Measurements from ENCODE around the gene TBXAS1.

The TBXAS1 gene

DNA sequence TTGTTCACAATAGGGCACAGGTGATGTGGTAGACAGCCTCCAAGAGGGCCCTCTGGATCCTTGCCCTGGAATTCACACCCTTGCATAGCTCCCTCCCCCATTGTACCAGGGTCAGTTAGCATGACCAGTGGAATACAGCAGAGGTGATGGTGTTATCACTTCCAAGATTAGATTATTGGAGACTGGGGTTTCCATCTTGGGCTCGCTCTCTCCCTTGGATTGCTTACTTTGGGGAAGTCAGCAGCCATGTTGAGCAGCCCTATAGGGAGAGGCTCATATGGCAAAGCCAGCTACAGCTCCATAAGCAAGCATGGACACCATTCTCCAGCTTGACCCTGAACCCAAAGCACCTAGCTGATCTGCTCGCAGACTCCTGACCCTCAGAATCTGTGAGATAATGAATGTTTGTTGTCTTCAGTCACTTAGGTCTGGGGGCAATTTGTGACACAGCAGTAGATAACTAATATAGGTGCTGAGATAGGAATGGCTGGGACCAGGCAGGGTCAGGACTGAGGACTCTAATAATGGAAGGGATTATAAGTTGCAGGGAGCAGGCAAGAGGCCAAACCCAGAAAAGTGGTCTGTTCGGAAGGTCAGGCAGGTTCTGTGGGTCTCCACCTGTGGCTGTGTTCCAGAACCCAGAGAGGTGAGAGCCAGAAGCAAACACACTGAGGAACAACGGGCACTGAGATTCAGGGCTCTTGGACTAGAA is 22.9 kb downstream of the TBXAS1 start:
- in situ Hi-C loops (cut with MboI; ENCODE audit: low pct_unique_long_range_greater_than_20kb, low sequenced_read_pairs, unreplicated experiment): no loop called here
- DNase-seq (ENCODE audit: low spot score): no peak
- TF ChIP-seq, protein P1, sequence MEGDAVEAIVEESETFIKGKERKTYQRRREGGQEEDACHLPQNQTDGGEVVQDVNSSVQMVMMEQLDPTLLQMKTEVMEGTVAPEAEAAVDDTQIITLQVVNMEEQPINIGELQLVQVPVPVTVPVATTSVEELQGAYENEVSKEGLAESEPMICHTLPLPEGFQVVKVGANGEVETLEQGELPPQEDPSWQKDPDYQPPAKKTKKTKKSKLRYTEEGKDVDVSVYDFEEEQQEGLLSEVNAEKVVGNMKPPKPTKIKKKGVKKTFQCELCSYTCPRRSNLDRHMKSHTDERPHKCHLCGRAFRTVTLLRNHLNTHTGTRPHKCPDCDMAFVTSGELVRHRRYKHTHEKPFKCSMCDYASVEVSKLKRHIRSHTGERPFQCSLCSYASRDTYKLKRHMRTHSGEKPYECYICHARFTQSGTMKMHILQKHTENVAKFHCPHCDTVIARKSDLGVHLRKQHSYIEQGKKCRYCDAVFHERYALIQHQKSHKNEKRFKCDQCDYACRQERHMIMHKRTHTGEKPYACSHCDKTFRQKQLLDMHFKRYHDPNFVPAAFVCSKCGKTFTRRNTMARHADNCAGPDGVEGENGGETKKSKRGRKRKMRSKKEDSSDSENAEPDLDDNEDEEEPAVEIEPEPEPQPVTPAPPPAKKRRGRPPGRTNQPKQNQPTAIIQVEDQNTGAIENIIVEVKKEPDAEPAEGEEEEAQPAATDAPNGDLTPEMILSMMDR (IDR thresholded peaks at IDR 0.05; ENCODE audit: extremely low read depth, insufficient read depth, missing control alignments): no peak

DNA sequence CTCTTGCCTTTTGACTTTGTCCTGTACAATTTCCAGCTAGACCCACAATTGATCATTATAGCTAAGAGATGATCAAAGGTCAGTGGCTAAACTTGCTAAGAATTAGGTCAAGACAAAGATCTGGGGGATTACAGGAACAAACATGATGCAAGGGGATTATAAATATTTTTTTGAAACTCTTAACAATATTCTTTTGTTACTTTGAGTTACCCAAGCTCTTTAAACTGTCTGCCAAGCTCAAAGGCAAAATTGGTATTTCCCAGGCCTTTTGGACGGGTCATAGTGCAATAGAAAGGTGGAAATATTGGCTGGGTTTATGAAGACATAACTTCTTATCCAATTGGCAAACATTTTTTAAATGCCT is 23.4 kb downstream of the TBXAS1 start:
- in situ Hi-C loops (cut with MboI; ENCODE audit: low pct_unique_long_range_greater_than_20kb, low sequenced_read_pairs, unreplicated experiment): no loop called here
- no peak for DNase-seq (ENCODE audit: low spot score)
- TF ChIP-seq, protein P1 (IDR thresholded peaks at IDR 0.05; ENCODE audit: extremely low read depth, insufficient read depth, missing control alignments): no peak

DNA sequence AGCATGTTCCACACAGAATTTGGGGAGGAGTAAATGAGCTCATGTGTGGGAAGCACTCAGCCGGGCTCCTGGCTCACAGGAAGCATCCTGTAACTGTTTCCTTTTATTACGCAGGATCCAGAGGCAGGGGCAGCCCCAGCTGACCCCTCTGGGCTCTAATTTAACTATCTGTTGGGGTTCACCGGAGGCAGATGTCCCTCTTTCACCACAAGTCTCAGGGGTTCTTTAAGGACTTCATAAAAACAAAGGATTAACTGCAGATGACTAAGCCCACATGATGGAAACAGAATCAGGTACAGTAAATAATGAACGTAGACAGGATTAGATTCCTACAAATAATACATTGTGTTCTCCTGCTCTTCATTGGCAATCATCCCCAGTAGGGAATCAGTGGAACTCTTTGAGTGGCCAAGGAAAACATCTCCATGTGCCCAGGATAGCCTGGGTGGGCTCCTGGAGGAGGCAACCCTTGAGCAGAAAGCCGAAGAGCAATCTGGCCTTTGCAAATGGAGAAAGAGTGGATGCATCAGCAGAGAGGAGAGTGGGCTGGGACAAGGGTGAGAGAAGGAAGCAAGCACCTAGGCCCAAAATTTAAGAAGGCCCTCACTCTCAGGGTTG is 24.6 kb downstream of the TBXAS1 start:
- TF ChIP-seq, protein P1 (IDR thresholded peaks at IDR 0.05; ENCODE audit: extremely low read depth, insufficient read depth, missing control alignments): no peak
- no peak for DNase-seq (ENCODE audit: low spot score)
- in situ Hi-C loops (cut with MboI; ENCODE audit: low pct_unique_long_range_greater_than_20kb, low sequenced_read_pairs, unreplicated experiment): no loop called here

DNA sequence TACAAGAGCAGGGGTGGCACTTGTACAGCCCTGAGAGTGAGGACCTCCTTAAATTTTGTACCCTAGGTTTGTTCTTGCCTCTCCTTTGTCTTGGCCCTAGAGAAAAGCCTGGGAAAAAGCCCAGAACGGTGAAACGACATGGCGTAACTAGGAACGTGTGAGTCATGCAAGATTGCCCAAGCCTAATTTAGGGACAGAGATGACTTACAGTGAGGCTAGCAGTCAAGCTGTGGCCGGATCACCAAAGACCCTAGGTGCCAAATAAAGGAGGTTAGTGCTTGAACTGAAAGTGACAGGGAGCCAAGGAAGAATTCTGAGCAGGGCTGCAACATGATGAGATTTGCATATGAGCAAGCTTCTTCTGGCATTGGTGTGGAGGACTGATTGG is 25.1 kb downstream of the TBXAS1 start:
- TF ChIP-seq, protein P1 (IDR thresholded peaks at IDR 0.05; ENCODE audit: extremely low read depth, insufficient read depth, missing control alignments): no peak
- in situ Hi-C loops (cut with MboI; ENCODE audit: low pct_unique_long_range_greater_than_20kb, low sequenced_read_pairs, unreplicated experiment): no loop called here

DNA sequence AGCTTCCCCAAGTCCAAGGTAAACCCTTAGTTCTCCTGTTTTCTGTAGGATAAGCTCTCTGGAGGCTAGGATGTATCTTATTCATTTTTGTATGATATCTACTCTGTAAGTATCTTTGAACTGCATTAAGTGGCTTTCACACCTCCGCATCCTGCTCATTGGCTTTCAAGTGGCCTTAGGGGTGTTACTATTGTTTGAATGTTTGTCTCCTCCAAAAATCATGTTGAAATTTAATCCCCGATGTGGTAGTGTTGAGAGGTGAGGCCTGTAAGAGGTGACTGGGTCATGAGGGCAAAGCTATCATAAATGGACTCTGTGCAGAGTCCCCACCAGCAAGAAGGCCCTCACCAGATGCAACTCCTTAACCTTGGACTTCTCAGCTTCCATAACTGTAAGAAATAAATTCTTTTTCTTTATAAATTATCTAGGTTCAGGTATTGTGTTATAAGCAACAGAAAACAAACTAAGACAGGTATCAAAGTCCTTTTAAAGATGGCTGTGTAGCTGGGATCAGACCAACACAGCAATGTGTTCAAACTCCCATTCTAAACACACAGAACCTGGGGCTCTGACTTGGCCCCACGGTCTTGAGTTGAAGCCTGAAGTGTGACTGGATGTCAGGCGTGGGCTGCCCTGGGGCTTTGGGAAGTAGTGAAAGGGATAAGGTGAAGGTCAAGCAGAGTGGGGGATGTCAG is 25.9 kb downstream of the TBXAS1 start:
- no peak for DNase-seq (ENCODE audit: low spot score)
- in situ Hi-C loops (cut with MboI; ENCODE audit: low pct_unique_long_range_greater_than_20kb, low sequenced_read_pairs, unreplicated experiment): no loop called here
- TF ChIP-seq, protein P1 (IDR thresholded peaks at IDR 0.05; ENCODE audit: extremely low read depth, insufficient read depth, missing control alignments): no peak

More for the DNA sequence above, 25.1 kb downstream of the TBXAS1 start:
- no peak for DNase-seq (ENCODE audit: low spot score)

DNA sequence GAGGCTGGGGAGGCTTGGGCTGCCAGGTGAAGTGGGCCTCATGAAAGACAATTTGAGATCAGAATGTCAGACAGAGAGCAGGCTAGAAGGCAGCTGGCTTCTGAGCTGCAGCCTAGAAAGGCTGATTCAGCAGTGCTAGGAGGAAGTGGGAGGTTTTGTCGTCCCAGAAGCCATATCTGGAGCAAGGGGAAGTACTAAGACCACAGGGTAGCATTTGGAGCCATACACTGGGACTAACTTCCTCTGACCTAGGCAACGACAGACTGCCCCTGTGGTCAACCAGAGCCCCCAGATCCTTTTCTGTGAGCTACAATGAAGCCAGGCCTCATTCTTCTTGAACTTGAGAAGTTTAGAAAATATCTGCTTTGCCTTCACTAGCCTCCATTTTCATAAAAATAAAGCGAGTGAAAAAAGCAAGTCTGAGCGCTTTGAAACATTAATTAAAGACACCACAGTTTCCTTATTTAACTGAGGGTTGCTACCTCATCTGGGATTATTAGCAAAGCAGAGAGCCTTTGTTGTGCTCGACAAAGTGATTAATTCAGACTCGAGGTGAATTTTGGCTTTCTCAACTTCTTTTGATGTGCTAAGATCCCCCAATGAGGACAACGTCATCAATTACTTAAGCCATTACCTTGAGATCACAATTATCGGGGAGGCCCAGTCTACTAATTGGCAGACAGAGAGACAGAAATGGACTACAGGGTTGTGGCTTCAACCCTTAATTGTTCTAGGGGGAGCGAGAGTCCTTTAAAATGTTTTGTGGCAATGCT is 26.6 kb downstream of the TBXAS1 start:
- TF ChIP-seq, protein P1 (IDR thresholded peaks at IDR 0.05; ENCODE audit: extremely low read depth, insufficient read depth, missing control alignments): no peak
- in situ Hi-C loops (cut with MboI; ENCODE audit: low pct_unique_long_range_greater_than_20kb, low sequenced_read_pairs, unreplicated experiment): no loop called here

More for the DNA sequence above, 26.6 kb downstream of the TBXAS1 start:
- DNase-seq (ENCODE audit: low spot score): peak; percentile 43

Data from GM13977 (cell line).